Activated CD8-positive, alpha-beta T cell treated with anti-CD3 and anti-CD28 coated beads for 36 hours (primary cell): ENCODE results near the gene FOXN3. TPM values are rescaled to one million over a fixed set of nuclear protein-coding genes. Genes with fewer than 3 reads are reported as not detected.

ENCODE experiments used
- ATAC-seq: fragments of 200-7000 bp; cut with Tn5 transposase; one replicate; pipeline ENCODE4 v1.10.0; 2021; ENCODE audit warnings: mild to moderate bottlenecking, moderate library complexity
- CTCF ChIA-PET: fragments of 350-600 bp; sonication (Branson Sonifier 250); formaldehyde crosslinking; loops from one replicate; lab custom pipeline; 2021; ENCODE audit warnings: antibody characterized with exemption; lab: Charles Lee
- POLR2A ChIA-PET: fragments of 350-600 bp; sonication (Branson Sonifier 250); formaldehyde crosslinking; loops from one replicate; lab custom pipeline; 2021; ENCODE audit warnings: antibody characterized with exemption; lab: Charles Lee
- DNase-seq: peaks from one replicate; pipeline ENCODE4 v3.0.0-alpha.2; 2020
- H3K27ac Mint-ChIP-seq: one replicate; pipeline ENCODE4 v1.8.0; 2021; ENCODE audit warnings: mild to moderate bottlenecking, mixed read lengths
- H3K27me3 Mint-ChIP-seq: one replicate; pipeline ENCODE4 v1.8.0; 2021; ENCODE audit warnings: mixed read lengths
- H3K36me3 Mint-ChIP-seq: one replicate; pipeline ENCODE4 v1.8.0; 2021; ENCODE audit warnings: low read depth, mixed read lengths
- H3K4me1 Mint-ChIP-seq: one replicate; pipeline ENCODE4 v1.8.0; 2021; ENCODE audit warnings: low read depth, mixed read lengths
- H3K4me3 Mint-ChIP-seq: one replicate; pipeline ENCODE4 v1.8.0; 2021; ENCODE audit warnings: mild to moderate bottlenecking, moderate library complexity, mixed read lengths
- H3K9me3 Mint-ChIP-seq: one replicate; pipeline ENCODE4 v1.8.0; 2021; ENCODE audit warnings: mixed read lengths
- CTCF ChIP-seq: fragments of 200-600 bp; IDR thresholded peaks from one replicate; pipeline ENCODE4 v1.8.0; 2022; ENCODE audit warnings: antibody characterized with exemption, mild to moderate bottlenecking
- intact Hi-C: fragments of 100-400 bp; cut with micrococcal nuclease; formaldehyde crosslinking; loops from one replicate; pipeline ENCODE4 v1.10.0; 2022
- total RNA-seq, 2 experiments: library from RNA; stranded (reverse); gene quantifications; one replicate each; pipeline ENCODE4 v1.2.3, GENCODE V29; 2021

The FOXN3 gene
- total RNA-seq, 2 experiments from 2014 or later = 83.4 to 85.0 TPM

GRCh38 chr14:89332031-89332430 lies 85.0 kb downstream of the FOXN3 start:
- no peaks in the 10 kb centered on the region for H3K27me3 Mint-ChIP-seq

GRCh38 chr14:89331398-89331797 lies 85.6 kb downstream of the FOXN3 start:
- Mint-ChIP-seq H3K9me3 (no peaks in the 10 kb centered on the region), H3K4me1 (peaks cover 35% of the 10 kb centered on the region), H3K4me3 (no peak overlapping the region), H3K27ac (no peak overlapping the region), H3K27me3 (no peaks in the 10 kb centered on the region), H3K36me3 (peaks cover 18% of the 10 kb centered on the region)
- ATAC-seq (no peak), DNase-seq (no peak)
- intact Hi-C loops = no loop called here
- ChIA-PET POLR2A (no interaction called here), CTCF (no interaction called here)
- TF ChIP-seq CTCF = no peak

More at GRCh38 chr14:89332031-89332430, 85.0 kb downstream of the FOXN3 start:
- no peak for TF ChIP-seq CTCF
- H3K27ac Mint-ChIP-seq = no peak overlapping the region
- H3K36me3 Mint-ChIP-seq = peaks cover 18% of the 10 kb centered on the region
- CTCF ChIA-PET = no interaction called here
- ATAC-seq = no peak
- DNase-seq = no peak
- intact Hi-C loops = no loop called here
- H3K4me3 Mint-ChIP-seq = no peak overlapping the region
- POLR2A ChIA-PET = interaction anchor here (0.5 kb wide), 1 partner anchor 131 kb away, joined by 3 read pairs; no protein-coding TSS in a partner anchor
- peaks cover 38% of the 10 kb centered on the region for H3K4me1 Mint-ChIP-seq
- H3K9me3 Mint-ChIP-seq = no peaks in the 10 kb centered on the region

GRCh38 chr14:89330236-89331002 lies 86.6 kb downstream of the FOXN3 start:
- Mint-ChIP-seq H3K4me1 (peaks cover 39% of the 10 kb centered on the region), H3K4me3 (no peak overlapping the region), H3K27ac (no peak overlapping the region), H3K9me3 (no peaks in the 10 kb centered on the region), H3K27me3 (no peaks in the 10 kb centered on the region), H3K36me3 (peaks cover 28% of the 10 kb centered on the region)
- POLR2A ChIA-PET = interaction anchor here (0.8 kb wide), 1 partner anchor 15 kb away, joined by 3 read pairs; no protein-coding TSS in a partner anchor
- CTCF ChIA-PET = no interaction called here
- DNase-seq (no peak), ATAC-seq (no peak)
- intact Hi-C loops = no loop called here
- no peak for TF ChIP-seq CTCF

- POLR2A ChIA-PET = no interaction called here
- no peak for ATAC-seq
- Mint-ChIP-seq H3K36me3 (peaks cover 32% of the 10 kb centered on the region), H3K27ac (no peak overlapping the region), H3K9me3 (no peaks in the 10 kb centered on the region), H3K27me3 (no peaks in the 10 kb centered on the region), H3K4me1 (peaks cover 50% of the 10 kb centered on the region), H3K4me3 (no peak overlapping the region)
- intact Hi-C loops = no loop called here
- CTCF ChIA-PET = no interaction called here
- no peak for TF ChIP-seq CTCF
- no peak for DNase-seq
These were observed 89.2 kb downstream of the FOXN3 start for GRCh38 chr14:89327771-89328212.

- H3K27ac Mint-ChIP-seq = no peak overlapping the region
- no peaks in the 10 kb centered on the region for H3K27me3 Mint-ChIP-seq
- peaks cover 50% of the 10 kb centered on the region for H3K4me1 Mint-ChIP-seq
- CTCF ChIA-PET = no interaction called here
- DNase-seq (no peak), ATAC-seq (no peak)
- H3K9me3 Mint-ChIP-seq = no peaks in the 10 kb centered on the region
- no peak overlapping the region for H3K4me3 Mint-ChIP-seq
- no peak for TF ChIP-seq CTCF
- H3K36me3 Mint-ChIP-seq = peaks cover 39% of the 10 kb centered on the region
- POLR2A ChIA-PET = no interaction called here
- intact Hi-C loops = no loop called here
These were observed 91.1 kb downstream of the FOXN3 start for GRCh38 chr14:89325959-89326358.
